Measurements from ENCODE around the gene TOB1. TPM values are rescaled to one million over a fixed set of nuclear protein-coding genes. Genes with fewer than 3 reads are reported as not detected.

TOB1 gene
- polyA plus RNA-seq, 3 donors, result 34.5 to 36.1 (median 35.4) TPM

DNA sequence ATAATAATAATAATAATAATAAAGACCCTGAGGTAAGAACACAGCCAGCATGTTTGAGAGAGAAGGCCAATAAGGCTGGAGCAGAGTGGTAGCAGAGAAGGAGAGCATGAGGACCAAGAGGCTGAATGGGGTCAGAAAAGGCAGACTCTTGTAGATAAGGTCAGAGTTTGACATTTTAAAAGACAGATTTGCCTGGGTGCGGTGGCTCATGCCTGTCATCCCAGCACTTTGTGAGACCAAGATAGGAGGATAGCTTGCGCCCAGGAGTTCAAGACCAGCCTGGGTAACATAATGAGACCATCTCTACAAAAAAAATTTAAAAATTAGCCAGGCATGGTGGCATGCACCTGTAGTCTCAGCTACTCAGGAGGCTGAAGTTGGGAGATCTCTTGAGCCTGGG is 41.7 kb downstream of the TOB1 start:
- no peak for DNase-seq (ENCODE audit: extremely low read depth in 1 of 11, low read depth in 9 of 11, low spot score in 4 of 11)

DNA sequence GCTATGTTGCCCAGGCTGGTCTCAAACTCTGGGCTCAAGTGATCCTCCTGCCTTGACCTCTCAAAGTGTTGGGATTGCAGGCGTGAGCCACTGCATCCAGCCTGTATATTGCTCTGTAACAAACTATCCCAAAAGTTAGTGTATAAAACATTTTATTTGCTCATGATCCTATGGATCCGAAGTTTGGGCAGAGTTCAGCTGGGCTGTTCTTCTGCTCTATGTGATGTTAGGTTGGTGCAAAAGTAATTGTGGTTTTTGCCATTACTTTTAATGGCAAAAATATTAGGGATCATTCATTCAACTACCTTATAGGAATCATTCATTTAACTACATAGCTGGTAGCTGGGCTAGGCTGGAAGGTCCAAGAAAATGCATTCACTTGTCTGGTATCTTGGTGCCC is 43.6 kb downstream of the TOB1 start:
- no peak for DNase-seq (ENCODE audit: extremely low read depth in 1 of 11, low read depth in 9 of 11, low spot score in 4 of 11)

GRCh38 chr17:50820651-50821050 is 45.5 kb downstream of the TOB1 start:
- DNase-seq (ENCODE audit: extremely low read depth in 1 of 11, low read depth in 9 of 11, low spot score in 4 of 11), result no peak

- DNase-seq (ENCODE audit: extremely low read depth in 1 of 11, low read depth in 9 of 11, low spot score in 4 of 11), result no peak
Measured at GRCh38 chr17:50818921-50819657, 47.1 kb downstream of the TOB1 start.

DNA sequence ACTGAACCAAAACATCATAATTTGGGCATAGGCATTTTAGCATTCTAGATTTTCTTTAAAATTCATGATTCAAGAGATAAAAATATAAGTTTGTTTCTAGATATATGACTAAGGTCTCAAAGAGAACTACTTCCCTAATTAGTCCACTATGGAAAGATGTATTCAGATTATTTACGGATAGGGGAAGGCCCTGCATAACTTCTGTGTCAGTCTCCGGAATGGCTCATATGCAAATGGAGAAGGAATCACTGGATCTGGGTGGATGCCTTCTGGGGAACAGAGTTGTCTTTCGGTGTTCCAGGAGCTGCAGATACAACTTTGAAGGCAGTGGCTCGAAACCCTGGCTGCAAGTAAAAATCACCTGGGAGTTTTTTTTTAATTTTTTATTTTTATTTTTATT is 47.9 kb downstream of the TOB1 start:
- DNase-seq (ENCODE audit: extremely low read depth in 1 of 11, low read depth in 9 of 11, low spot score in 4 of 11), result no peak

GRCh38 chr17:50817838-50818237 is 48.3 kb downstream of the TOB1 start:
- no peak for DNase-seq (ENCODE audit: extremely low read depth in 1 of 11, low read depth in 9 of 11, low spot score in 4 of 11)

- no peak for DNase-seq (ENCODE audit: extremely low read depth in 1 of 11, low read depth in 9 of 11, low spot score in 4 of 11)
Measured at GRCh38 chr17:50816771-50817751, 49.1 kb downstream of the TOB1 start.

- no peak for DNase-seq (ENCODE audit: extremely low read depth in 1 of 11, low read depth in 9 of 11, low spot score in 4 of 11)
Measured at GRCh38 chr17:50816271-50816670, 49.9 kb downstream of the TOB1 start.

DNA sequence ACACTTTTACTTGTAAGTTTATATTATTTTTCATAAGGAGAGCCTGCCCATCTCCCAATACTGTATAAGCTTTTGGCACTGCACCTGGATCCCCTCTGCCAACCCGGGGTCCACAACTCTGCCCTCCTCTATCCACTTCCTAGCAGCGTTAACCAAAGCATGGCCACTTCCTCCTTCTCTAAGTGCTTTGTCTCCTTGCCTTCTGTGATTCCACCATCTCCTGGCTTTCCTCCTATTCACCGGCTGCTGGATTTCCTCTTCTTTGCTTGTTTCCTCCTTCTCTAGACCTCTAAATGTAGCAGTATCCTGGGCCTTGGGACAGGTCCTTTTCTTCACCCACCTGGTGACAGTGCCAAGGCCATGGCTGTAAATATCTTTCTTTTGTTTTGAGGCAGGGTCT is 50.8 kb downstream of the TOB1 start:
- DNase-seq (ENCODE audit: extremely low read depth in 1 of 11, low read depth in 9 of 11, low spot score in 4 of 11), result no peak

GRCh38 chr17:50813583-50813982 is 52.6 kb downstream of the TOB1 start:
- DNase-seq (ENCODE audit: extremely low read depth in 1 of 11, low read depth in 9 of 11, low spot score in 4 of 11), result no peak

Other genes with a start within 250 kb of the TOB1 start
- 10 to 100 TPM; 10.5 to 15.5 (median 12.9) TPM for gene ABCC3, start 231.5 kb downstream of the TOB1 start, polyA plus RNA-seq (ENCODE audit: insufficient read length in 3 of 3)
- gene ANKRD40, start 158.4 kb downstream of the TOB1 start, polyA plus RNA-seq (ENCODE audit: insufficient read length in 3 of 3), result 10 to 100 TPM; 41.5 to 48.9 (median 43.0) TPM
- gene LUC7L3, start 146.8 kb downstream of the TOB1 start, polyA plus RNA-seq (ENCODE audit: insufficient read length in 3 of 3), result 100 to 1,000 TPM; 519 to 747 (median 689) TPM
- under 1 TPM; 0.13 to 0.24 (median 0.23) TPM for gene ANKRD40CL, start 98.8 kb downstream of the TOB1 start, polyA plus RNA-seq (ENCODE audit: insufficient read length in 3 of 3)
- 1 to 10 TPM; 1.1 to 1.4 (median 1.3) TPM for gene WFIKKN2, start 30.8 kb downstream of the TOB1 start, polyA plus RNA-seq (ENCODE audit: insufficient read length in 3 of 3)

Measured in renal cortex interstitium (tissue), 11 donors.